WERI-Rb-1 (cell line): ENCODE results near the gene FNDC11.

Experiments
- DNase-seq: peaks from one replicate; pipeline ENCODE4 v3.0.0-alpha.2; 2020
- H3K27ac ChIP-seq: fragments of 250-450 bp; sonication (Bioruptor Pico); 2 replicates; pipeline ENCODE4 v1.5.1; 2020; ENCODE audit warnings: mild to moderate bottlenecking, moderate library complexity
- H3K27me3 ChIP-seq: fragments of 250-450 bp; sonication (Bioruptor Pico); 2 replicates; pipeline ENCODE4 v1.5.1; 2021; ENCODE audit warnings: mild to moderate bottlenecking, low read depth, moderate library complexity; ENCODE audit not compliant: insufficient read depth, severe bottlenecking
- H3K36me3 ChIP-seq: fragments of 250-450 bp; sonication (Bioruptor Pico); 2 replicates; pipeline ENCODE4 v1.5.1; 2020; ENCODE audit warnings: mild to moderate bottlenecking, moderate library complexity
- H3K4me3 ChIP-seq: 2 replicates; pipeline ENCODE4 v1.5.1; 2011; ENCODE audit warnings: low read depth, mild to moderate bottlenecking, control low read depth, low read length
- H3K9me3 ChIP-seq: fragments of 250-450 bp; sonication (Bioruptor Pico); 2 replicates; pipeline ENCODE4 v1.5.1; 2021; ENCODE audit warnings: mild to moderate bottlenecking, moderate library complexity; ENCODE audit not compliant: severe bottlenecking
- CTCF ChIP-seq: IDR thresholded peaks from 2 replicates; pipeline ENCODE4 v1.5.1; 2011; ENCODE audit warnings: low read depth, mild to moderate bottlenecking, control low read depth, inconsistent platforms, low read length

FNDC11 gene

GRCh38 chr20:63594043-63594561 is 40.1 kb downstream of the FNDC11 start:
- no peak for TF ChIP-seq CTCF
- DNase-seq: no peak
- Histone ChIP-seq H3K9me3 (no peaks in the 10 kb centered on the region), H3K4me3 (no peak overlapping the region), H3K27ac (no peak overlapping the region), H3K36me3 (peaks cover 44% of the 10 kb centered on the region), H3K27me3 (no peaks in the 10 kb centered on the region)

GRCh38 chr20:63595416-63596127 is 41.6 kb downstream of the FNDC11 start:
- Histone ChIP-seq H3K27me3 (no peaks in the 10 kb centered on the region), H3K4me3 (no peak overlapping the region), H3K36me3 (peaks cover 39% of the 10 kb centered on the region), H3K9me3 (no peaks in the 10 kb centered on the region), H3K27ac (no peak overlapping the region)
- no peak for DNase-seq
- no peak for TF ChIP-seq CTCF

GRCh38 chr20:63596423-63596822 is 42.5 kb downstream of the FNDC11 start:
- Histone ChIP-seq H3K9me3 (no peaks in the 10 kb centered on the region), H3K4me3 (no peak overlapping the region), H3K27me3 (no peaks in the 10 kb centered on the region), H3K27ac (no peak overlapping the region), H3K36me3 (peaks cover 40% of the 10 kb centered on the region)
- DNase-seq: no peak
- TF ChIP-seq CTCF: no peak

- DNase-seq: no peak
- TF ChIP-seq CTCF: no peak
- Histone ChIP-seq H3K27ac (no peak overlapping the region), H3K36me3 (peaks cover 40% of the 10 kb centered on the region), H3K4me3 (no peak overlapping the region), H3K27me3 (no peaks in the 10 kb centered on the region), H3K9me3 (no peaks in the 10 kb centered on the region)
Observed at GRCh38 chr20:63597651-63598478, 43.9 kb downstream of the FNDC11 start.

GRCh38 chr20:63598479-63599395 is 44.8 kb downstream of the FNDC11 start:
- Histone ChIP-seq H3K9me3 (no peaks in the 10 kb centered on the region), H3K36me3 (peaks cover 40% of the 10 kb centered on the region), H3K4me3 (no peak overlapping the region), H3K27me3 (no peaks in the 10 kb centered on the region), H3K27ac (no peak overlapping the region)
- TF ChIP-seq CTCF: no peak
- DNase-seq: no peak
